HG03460 (cell line): ENCODE data around the gene LRMDA.

Source experiments
- ATAC-seq: cut with Tn5 transposase; IDR thresholded peaks from one replicate; pipeline ENCODE4 v1.9.1; 2021; ENCODE audit not compliant: unreplicated experiment

The LRMDA gene

GRCh38 chr10:75967491-75967890, 536.1 kb downstream of the LRMDA start:
- no peak for ATAC-seq

- no peak for ATAC-seq
Observed at GRCh38 chr10:75969031-75969430, 537.6 kb downstream of the LRMDA start.

- no peak for ATAC-seq
Observed at GRCh38 chr10:75971402-75972211, 540.2 kb downstream of the LRMDA start.

GRCh38 chr10:75972491-75973276, 541.3 kb downstream of the LRMDA start:
- no peak for ATAC-seq

- ATAC-seq, result no peak
Observed at GRCh38 chr10:75974080-75974479, 542.7 kb downstream of the LRMDA start.

GRCh38 chr10:75976681-75977080, 545.3 kb downstream of the LRMDA start:
- ATAC-seq, result no peak

GRCh38 chr10:75977139-75977538, 545.7 kb downstream of the LRMDA start:
- no peak for ATAC-seq

GRCh38 chr10:75978213-75978612, 546.8 kb downstream of the LRMDA start:
- no peak for ATAC-seq

GRCh38 chr10:75980419-75981002, 549.1 kb downstream of the LRMDA start:
- no peak for ATAC-seq

GRCh38 chr10:75982611-75983369, 551.4 kb downstream of the LRMDA start:
- no peak for ATAC-seq

GRCh38 chr10:75984067-75984466, 552.6 kb downstream of the LRMDA start:
- no peak for ATAC-seq

GRCh38 chr10:75987616-75988015, 556.2 kb downstream of the LRMDA start:
- no peak for ATAC-seq

GRCh38 chr10:75994357-75995040, 563.1 kb downstream of the LRMDA start:
- ATAC-seq, result no peak

GRCh38 chr10:75995041-75995430, 563.6 kb downstream of the LRMDA start:
- no peak for ATAC-seq

- no peak for ATAC-seq
Observed at GRCh38 chr10:75995720-75996119, 564.3 kb downstream of the LRMDA start.

- no peak for ATAC-seq
Observed at GRCh38 chr10:75999001-75999400, 567.6 kb downstream of the LRMDA start.

GRCh38 chr10:75999515-76000209, 568.2 kb downstream of the LRMDA start:
- no peak for ATAC-seq

GRCh38 chr10:76000550-76000949, 569.1 kb downstream of the LRMDA start:
- no peak for ATAC-seq

- ATAC-seq, result no peak
Observed at GRCh38 chr10:76001019-76001418, 569.6 kb downstream of the LRMDA start.

- no peak for ATAC-seq
Observed at GRCh38 chr10:76001461-76001860, 570.0 kb downstream of the LRMDA start.
